ENCODE measurements around the gene TUBAL3. TPM values are rescaled to one million over a fixed set of nuclear protein-coding genes. Genes with fewer than 3 reads are reported as not detected.
"Not testable (repeated sequence)": the region's sequence is repeated elsewhere in the genome, so short reads cannot be mapped to it uniquely, and the experiment has no call there.

The TUBAL3 gene
- total RNA-seq, 1 experiment from 2014 or later: not detected

DNA sequence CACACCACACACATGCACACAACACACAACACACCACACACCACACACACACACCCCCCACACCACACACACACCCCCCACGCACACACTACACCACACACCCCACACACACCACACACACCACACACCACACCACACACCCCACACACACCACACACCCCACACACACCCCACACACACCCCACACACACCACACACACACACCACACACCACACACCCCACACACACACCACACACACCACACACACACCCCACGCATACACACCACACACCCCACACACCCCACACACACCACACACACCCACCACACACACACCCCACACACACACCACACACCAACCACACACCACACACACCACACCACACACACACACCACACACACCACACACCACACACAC lies 23.4 kb downstream of the TUBAL3 start:
- no peak for DNase-seq (ENCODE audit: low read depth)

DNA sequence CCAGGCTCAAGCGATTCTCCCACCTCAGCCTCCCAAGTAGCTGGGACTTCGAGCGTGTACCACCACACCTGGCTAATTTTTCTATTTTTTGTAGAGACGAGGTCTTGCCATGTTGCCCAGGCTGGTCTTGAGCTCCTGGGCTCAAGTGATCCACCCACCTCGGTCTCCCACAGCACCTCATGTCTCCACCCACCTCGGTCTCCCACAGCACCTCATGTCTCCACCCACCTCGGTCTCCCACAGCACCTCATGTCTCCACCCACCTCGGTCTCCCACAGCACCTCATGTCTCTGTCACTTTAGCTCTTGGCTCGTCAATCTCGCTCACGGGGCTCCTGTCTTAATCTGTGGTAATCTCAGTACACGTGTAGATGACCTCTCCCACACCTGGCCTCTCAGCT lies 24.2 kb downstream of the TUBAL3 start:
- not testable (repeated sequence) for DNase-seq (ENCODE audit: low read depth)

DNA sequence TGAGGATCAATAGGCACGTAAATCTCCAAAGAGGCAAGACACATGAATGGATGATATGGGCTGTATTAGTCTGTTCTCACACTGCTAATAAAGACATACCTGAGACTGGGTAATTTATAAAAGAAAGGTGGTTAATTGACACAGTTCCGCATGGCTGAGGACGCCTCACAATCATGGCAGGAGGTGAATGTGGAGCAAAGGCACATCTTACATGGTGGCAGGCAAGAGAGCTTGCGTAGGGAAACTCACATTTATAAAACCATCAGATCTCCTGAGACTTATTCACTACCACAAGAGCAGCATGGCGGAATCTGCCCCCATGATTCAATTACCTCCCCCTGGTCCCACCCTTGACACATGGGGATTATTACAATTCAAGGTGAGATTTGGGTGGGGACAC lies 25.4 kb downstream of the TUBAL3 start:
- not testable (repeated sequence) for DNase-seq (ENCODE audit: low read depth)

DNA sequence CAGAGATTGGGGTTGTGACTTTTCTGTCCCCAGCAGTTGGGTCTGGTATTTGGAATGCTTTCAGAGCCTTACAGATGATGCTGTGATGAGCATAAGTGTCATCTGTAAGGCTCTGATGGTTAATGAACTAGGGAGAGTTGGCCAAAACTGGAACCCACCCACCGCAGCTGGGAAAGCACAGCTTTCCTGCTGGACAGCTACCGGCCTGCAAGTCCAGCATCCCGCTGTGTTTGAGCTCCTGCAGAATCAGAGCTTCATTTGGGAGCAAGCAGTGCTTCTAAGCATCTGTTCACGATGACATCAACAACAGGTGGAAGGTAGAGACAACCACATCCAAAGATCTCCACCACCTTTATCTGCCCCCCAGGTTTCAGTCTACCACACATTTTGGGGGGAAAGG lies 28.2 kb downstream of the TUBAL3 start:
- DNase-seq (ENCODE audit: low read depth): no peak

DNA sequence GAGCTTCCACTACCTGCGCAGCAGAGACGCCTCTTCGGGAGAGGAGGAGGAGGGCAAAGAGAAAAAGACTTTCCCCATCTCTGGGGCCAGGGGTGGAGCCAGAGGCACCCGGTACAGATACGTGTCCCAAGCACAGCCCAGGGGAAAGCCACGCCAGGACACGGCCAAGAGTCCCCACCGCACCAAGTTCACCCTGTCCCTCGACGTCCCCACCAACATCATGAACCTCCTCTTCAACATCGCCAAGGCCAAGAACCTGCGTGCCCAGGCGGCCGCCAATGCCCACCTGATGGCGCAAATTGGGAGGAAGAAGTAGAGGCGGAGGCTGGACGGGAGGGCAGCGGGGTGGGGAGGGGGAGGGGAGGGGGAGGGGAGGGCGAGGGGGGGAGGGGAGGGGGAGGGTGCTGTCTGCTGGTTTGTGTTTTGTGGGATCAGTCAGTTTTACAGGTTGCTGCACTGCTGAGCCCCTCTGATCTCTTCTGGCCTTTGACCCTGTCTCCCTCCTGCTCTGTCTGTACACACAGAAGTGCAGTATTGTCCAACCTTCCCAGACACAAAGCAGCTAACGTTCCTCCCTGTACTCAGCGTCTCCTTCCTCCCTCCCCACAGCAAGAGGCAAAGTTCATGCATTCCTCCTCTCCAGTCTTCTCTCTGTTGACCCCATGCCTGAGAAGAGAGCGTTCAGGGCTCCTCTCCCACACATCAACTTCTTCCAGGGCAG lies 30.6 kb downstream of the TUBAL3 start:
- DNase-seq (ENCODE audit: low read depth): no peak

DNA sequence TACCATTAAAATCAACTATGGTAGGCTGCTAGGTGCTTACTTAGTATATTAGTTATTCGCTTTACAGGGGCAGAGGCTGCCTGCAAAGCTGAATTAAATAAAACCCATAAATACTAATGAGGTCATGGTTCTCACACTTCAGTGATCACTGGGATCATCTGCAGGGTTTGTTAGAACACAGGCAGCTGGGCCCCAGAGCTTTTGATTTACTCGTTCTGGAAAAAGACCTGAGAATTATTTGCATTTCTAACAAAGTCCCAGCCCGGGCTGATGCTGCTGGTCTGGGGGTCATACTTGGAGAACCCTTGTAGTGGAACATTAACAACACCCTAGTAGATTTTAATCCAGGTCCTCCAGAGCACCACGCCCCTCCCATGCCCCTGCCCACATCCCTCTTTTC lies 31.3 kb downstream of the TUBAL3 start:
- no peak for DNase-seq (ENCODE audit: low read depth)

DNA sequence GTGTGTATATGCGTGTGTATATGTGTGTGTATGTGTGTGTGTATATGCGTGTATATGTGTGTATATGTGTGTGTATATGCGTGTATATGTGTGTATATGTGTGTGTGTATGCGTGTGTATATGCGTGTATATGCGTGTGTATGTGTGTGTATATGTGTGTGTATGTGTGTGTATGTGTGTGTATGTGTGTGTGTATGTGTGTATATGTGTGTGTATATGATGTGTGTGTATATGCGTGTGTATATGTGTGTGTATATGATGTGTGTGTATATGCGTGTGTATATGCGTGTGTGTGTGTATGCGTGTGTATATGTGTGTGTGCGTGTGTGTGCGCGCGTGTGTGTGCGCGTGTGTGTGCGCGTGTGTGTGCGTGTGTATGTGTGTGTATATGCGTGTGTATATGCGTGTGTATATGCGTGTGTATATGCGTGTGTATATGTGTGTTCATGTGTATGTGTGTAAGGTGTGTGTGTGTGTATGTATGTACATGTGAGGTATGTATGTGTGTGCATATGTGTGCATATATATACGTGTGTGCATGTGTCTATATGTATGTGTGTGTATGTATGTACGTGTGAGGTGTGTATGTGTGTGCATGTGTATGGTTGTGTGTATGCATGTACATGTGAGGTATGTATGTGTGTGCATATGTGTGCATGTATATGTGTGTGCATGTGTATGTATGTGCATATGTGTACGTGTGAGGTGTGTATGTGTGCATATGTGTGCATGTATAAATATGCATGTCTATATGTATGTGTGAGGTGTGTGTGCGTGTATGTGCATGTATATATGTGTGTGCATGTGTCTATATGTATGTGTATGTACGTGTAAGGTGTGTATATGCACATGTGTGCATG lies 33.9 kb downstream of the TUBAL3 start:
- no peak for DNase-seq (ENCODE audit: low read depth)

DNA sequence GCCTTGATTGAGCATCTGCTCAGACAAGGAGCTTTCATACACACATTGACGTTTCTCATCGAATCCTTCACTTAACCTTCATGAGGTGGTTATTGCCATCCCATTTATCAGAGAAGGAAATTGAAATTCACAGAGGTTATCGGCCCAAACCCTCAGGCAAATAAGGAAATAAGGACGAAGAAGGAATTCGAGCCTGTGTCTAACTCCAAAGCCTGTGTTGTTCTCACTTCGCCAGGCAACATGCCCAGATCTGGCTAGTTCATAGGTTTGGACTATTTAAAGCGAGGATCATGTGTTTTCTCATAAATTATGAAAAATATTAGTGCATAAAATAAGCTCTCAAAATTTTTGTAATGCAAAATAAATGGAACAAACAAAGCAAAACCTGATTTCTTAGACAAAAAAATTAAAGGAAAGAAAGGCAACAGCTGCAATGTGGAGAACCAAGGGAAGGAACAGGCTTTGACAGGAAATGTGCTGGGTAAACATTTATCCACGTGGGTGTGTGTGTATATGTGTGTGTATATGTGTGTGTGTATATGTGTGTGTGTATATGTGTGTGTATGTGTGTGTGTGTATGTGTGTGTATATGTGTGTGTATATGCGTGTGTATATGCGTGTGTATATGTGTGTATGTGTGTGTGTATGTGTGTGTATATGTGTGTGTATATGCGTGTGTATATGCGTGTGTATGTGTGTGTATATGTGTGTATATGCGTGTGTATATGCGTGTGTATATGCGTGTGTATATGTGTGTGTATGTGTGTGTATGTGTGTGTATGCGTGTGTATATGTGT lies 35.1 kb downstream of the TUBAL3 start:
- no peak for DNase-seq (ENCODE audit: low read depth)

DNA sequence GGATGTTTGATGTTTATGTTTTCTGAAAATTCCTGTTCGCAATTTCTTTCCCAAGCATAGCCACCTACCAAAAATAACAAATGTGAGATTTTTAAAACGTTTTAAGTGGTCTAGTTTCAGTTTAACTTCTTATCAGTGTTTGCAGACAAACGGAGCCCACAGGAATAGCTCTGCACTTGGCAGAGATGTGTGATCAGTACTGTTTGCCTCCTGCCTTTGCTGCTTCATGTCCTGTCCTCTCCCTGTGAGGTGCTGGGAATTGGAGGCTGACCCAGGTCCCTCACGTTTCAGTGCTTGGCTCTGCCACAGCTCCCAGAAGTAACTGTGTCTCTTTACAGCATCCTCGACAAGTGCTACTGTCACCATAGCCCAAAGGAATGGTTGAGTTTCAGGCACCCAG lies 38.7 kb downstream of the TUBAL3 start:
- no peak for DNase-seq (ENCODE audit: low read depth)

DNA sequence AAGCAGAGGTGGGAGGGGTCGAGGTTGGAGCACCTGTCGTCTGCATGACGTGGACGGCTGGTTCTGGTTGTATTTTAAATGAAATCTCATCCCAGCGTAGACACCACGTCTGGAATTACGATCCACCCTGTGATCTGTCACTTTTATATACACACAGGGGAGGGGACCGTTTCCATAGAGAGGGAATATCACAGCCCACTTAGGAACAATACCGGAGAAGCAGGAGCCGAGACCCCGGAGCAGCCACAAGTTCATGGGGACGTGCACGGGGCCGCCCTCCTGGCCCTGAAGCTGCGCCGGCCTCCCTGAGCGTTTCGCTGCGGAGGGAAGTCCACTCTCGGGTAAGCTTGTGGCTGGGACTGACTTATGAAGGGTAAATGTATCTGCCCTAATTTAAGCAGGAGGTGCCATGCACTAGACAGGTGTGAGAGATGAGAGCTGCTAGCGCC lies 39.7 kb downstream of the TUBAL3 start, which contains the start of gene UCN3:
Gene UCN3, plus strand, starts transcription at position 77 of the 449 bp plus-strand sequence. CDS start 8,755 bp downstream, outside the sequence.
- no peak for DNase-seq (ENCODE audit: low read depth)

DNA sequence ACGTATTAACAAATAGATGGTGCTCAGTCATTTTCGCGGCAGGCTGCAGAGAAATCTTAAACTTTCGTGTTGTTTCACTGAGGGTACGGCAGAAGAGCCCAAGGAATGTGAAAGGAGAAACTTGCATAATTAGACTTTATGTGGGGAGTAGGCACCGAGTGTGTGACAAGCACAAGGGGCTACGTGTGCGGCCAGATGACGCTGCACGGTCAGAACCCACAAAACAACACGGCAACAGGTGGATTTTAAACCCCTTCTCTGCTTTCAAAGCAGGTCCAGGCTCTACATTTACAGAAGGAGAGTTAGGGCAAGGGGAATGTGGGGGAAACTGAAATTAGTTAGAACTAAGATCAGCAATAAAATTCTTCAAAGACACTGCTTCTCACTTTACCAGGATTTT lies 40.3 kb downstream of the TUBAL3 start:
- no peak for DNase-seq (ENCODE audit: low read depth)

DNA sequence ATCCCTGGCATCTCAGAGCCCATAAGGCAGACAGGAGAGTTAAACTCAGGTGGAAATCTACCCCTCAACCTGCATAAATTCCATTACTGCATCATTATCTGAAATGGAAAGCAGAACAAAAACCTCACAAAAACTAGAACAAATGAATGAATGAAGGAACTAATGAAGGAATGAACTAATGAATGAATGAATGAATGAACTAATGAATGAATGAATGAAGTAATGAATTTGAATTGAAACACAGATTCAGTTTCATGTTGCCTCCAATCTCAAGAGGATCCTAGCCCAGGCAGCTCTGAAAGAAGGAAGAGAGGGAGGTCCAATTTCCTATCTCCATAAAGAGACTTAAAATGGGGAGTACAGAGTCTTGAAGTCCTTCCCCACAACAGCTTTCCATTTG lies 41.8 kb downstream of the TUBAL3 start:
- DNase-seq (ENCODE audit: low read depth): no peak

DNA sequence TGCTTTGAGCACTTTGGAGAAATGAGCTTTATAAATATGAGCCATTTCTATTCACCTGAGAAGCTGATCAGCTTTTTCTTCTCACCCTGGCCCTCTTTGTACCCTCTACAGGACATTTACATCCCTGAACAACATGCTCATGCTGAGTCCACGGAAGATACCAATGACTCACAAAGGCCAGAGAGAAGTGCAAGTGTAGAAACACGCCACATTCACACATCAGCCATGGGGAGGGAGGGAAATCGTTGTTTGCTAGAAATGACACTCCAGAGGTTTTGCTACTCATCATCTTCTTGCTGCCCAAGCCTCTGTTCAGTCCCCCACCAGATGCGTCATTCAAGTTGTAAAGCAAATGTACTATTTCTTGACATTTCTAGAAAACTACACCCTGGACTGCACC lies 42.7 kb downstream of the TUBAL3 start:
- no peak for DNase-seq (ENCODE audit: low read depth)

DNA sequence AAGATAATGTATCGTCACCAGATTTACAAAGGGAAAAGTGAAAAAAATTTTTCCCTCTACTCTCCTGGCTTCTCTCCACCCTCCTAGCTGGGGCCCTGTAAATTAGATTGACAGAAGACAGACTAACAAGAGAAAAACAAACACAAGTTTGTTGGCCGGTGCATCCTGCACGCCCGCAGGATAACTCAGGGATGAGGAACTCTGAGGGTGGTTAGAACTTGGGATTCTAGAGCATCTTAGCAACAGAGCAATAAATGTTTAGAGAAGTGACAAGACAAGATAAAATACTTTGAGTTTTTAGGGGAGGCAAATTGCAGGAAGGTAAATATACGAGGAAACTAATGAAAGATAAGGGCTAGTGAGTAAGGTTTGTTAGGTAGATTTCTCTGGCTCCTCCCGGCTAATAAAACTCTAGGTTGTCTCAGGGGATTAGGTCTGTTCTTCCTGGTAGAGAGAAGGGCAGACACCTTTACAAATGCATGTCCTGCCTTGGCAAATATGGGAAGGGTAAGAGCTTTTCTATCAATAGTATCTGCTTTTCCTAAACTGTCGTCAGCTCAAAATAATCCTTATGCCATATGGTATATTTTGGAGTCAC lies 44.2 kb downstream of the TUBAL3 start:
- no peak for DNase-seq (ENCODE audit: low read depth)

DNA sequence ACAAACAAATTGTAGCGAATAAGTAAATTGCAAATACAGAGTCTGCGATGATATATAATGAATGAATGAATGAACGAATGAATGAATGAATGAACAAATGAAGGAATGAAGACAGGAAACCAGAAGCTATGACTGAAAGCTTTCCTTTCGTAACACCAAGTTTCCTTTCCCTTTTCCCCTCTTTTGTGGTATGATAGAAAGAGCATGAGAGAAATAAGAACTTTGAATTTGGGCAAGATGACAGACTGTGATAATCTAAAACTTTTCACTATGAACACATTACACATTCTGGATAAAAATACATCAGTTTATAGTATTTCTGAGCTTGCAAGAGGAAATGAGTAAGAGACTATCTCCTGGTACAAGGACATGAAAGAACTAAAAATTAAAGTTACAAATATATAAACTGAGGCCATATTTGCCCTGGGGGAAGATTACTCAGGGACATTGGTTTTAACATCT lies 48.3 kb downstream of the TUBAL3 start:
- no peak for DNase-seq (ENCODE audit: low read depth)

DNA sequence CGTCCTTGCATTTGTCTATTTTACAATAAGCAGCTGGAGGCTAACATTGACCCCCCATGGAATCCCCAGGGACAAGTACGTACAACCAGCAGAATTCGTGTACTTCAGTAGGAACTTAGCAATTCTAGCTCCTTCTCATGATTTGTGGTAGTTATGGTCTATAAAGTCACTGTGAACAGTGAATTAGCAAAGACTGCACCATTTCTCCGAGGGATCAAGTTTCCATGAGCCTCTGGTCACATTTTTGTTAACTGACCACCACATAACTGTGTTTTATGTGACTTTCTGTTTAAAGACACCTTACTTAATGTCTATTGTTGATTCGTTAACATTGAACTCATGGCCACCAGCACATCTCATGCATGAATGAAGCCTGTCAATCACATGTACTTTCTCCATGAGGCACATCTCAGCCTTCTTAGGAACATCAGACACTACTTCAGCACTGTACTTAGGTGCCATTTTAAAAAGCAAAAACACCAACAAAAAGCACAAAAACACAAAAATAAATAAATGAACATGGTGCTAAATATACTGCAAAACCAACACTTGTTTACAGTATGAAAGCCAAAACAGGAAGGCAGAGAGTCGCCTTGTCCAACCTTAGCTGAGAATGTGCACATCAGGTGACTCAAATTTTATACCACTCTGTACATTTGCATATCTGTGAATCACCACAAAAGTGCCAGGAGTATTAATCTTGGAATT lies 48.9 kb downstream of the TUBAL3 start:
- DNase-seq (ENCODE audit: low read depth): no peak

DNA sequence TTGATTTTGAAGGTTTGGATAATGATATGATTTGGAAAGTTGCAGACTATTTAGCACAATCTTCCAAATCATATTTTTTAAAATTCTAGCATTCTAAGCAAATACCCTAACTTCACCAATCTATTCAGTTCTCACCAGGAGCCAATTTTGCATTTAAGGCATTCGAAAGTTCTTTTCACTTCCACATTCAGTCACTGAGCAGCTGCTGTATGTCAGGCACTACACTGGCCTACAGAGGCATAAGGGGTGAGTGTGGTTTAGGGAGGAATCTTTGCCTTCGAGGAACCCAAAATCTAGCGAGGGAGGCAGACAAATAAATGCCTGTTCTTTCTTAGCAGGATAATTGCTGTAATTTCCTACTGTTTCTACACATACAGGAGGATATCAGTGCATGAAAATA lies 50.6 kb downstream of the TUBAL3 start:
- no peak for DNase-seq (ENCODE audit: low read depth)

DNA sequence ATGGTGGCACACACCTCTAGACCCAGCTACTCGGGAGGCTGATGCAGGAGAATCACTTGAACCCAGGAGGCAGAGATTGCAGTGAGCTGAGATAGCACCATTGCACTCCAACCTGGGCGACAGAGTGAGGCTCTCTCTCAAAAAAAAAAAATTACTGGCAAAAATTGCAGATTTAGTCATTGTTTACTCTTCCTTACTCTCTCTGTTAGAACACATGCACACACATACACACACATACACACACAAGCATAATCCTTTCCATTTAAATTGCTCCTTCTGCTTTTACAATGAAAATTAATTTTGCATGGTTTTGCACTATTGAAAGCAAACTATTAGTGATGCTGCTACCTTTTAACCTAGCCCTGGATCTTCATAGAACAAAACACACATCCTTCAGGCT lies 55.3 kb downstream of the TUBAL3 start:
- no peak for DNase-seq (ENCODE audit: low read depth)

DNA sequence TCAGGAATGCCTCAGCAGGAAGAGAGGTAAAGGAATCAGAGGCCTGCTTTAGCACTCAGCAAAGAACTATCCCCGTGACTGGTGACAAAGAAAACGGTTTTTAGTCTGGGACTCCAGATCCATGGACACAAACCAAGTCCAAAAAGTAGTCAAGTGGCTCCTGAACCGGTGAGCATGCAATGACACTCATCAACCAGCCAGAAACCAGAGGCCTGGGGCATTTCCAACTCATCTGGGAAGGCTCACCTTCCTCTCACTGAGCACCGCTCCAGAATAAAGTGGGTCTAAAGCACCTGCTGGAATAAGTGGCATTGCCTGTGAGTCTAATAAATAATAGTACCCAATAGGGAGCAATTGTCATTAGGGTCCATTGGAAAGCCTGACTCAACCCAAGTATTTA lies 57.7 kb downstream of the TUBAL3 start:
- no peak for DNase-seq (ENCODE audit: low read depth)

DNA sequence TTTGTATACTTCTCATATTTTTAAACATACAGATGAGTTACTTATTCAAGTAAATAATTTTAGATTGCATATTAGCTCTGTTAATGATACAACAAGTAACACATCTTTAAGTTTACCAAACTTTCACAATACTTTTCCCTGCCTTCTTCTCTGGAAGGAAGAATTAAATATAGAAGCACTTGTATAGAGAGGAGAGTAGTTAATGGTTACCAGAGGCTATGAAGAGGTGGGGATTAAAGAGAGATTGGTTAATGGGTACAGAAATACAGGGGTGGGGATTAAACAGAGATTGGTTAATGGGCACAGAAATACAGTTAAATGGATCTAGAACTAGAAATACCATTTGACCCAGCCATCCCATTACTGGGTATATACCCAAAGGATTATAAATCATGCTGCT lies 59.9 kb downstream of the TUBAL3 start:
- DNase-seq (ENCODE audit: low read depth): no peak

DNA sequence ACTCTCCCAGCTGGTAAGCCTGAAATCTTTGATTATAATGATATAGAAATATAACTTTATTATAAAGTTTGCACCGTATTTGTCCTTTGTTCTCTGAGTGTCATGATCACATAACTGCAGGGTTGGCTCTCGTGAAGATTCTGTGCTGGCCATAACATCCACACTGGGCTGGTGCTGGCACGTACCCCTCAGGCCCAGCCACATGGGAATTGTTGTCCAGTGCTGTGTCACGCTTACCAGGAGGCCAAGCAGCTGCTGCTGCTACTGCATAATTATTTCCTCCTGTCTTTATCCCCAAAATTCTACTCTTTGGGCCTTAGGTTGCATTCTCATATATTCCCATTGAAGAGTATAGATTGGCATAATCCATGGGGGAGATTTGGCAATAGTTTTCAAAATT lies 60.6 kb downstream of the TUBAL3 start:
- no peak for DNase-seq (ENCODE audit: low read depth)
